Caco-2 (cell line): ENCODE measurements around the gene BPIFB2. TPM values are rescaled to one million over a fixed set of nuclear protein-coding genes. Genes with fewer than 3 reads are reported as not detected.
"Not testable (repeated sequence)": the region's sequence is repeated elsewhere in the genome, so short reads cannot be mapped to it uniquely, and the experiment has no call there.

Experiments used
- BruUV-seq: library from RNA; stranded (reverse); fragments of 400-500 nt; replicated peaks from 2 replicates; lab custom pipeline; 2021; lab: Mats Ljungman, UMichigan
- CTCF ChIA-PET: fragments of 300-600 bp; sonication (Branson Sonifier 250); formaldehyde crosslinking; loops from one replicate; lab custom pipeline; 2022; ENCODE audit warnings: antibody characterized with exemption; lab: Charles Lee
- POLR2A ChIA-PET: fragments of 300-600 bp; sonication (Branson Sonifier 250); formaldehyde crosslinking; loops from one replicate; lab custom pipeline; 2022; ENCODE audit warnings: antibody characterized with exemption; lab: Charles Lee
- DNase-seq, 2 experiments: peaks; one replicate each; pipeline versions ENCODE4 v3.0.0 to v3.0.0-alpha.2; 2020 to 2022
- H3K27me3 ChIP-seq: replicated peaks from 2 replicates; pipeline ENCODE4 v1.6.0; 2011; ENCODE audit warnings: low read length; ENCODE audit not compliant: control insufficient read depth, insufficient read depth
- H3K36me3 ChIP-seq: 2 replicates; pipeline ENCODE4 v1.5.1; 2011; ENCODE audit warnings: low read length; ENCODE audit not compliant: control insufficient read depth, insufficient read depth
- H3K4me1 ChIP-seq: fragments of 250-450 bp; sonication (Bioruptor Pico); 2 replicates; pipeline ENCODE4 v1.5.1; 2020; ENCODE audit warnings: mild to moderate bottlenecking
- H3K4me3 ChIP-seq: 2 replicates; pipeline ENCODE4 v1.5.1; 2011; ENCODE audit warnings: low read depth, mild to moderate bottlenecking, control low read depth, low read length
- H3K9me3 ChIP-seq: fragments of 250-450 bp; sonication (Bioruptor Pico); 2 replicates; pipeline ENCODE4 v1.5.1; 2020; ENCODE audit warnings: mild to moderate bottlenecking, moderate library complexity
- H3K27ac Mint-ChIP-seq: one replicate; pipeline ENCODE4 v1.8.0; 2022; ENCODE audit warnings: mixed read lengths; ENCODE audit not compliant: unreplicated experiment
- H3K27me3 Mint-ChIP-seq: one replicate; pipeline ENCODE4 v1.8.0; 2022; ENCODE audit warnings: mixed read lengths; ENCODE audit not compliant: insufficient read depth, unreplicated experiment
- H3K36me3 Mint-ChIP-seq: one replicate; pipeline ENCODE4 v1.8.0; 2022; ENCODE audit warnings: mild to moderate bottlenecking, mixed read lengths; ENCODE audit not compliant: insufficient read depth, unreplicated experiment
- H3K4me1 Mint-ChIP-seq: one replicate; pipeline ENCODE4 v1.8.0; 2022; ENCODE audit warnings: low read depth, mixed read lengths; ENCODE audit not compliant: unreplicated experiment
- H3K4me3 Mint-ChIP-seq: one replicate; pipeline ENCODE4 v1.8.0; 2022; ENCODE audit warnings: mild to moderate bottlenecking, moderate library complexity, mixed read lengths; ENCODE audit not compliant: unreplicated experiment
- H3K9me3 Mint-ChIP-seq: one replicate; pipeline ENCODE4 v1.8.0; 2022; ENCODE audit warnings: mixed read lengths; ENCODE audit not compliant: unreplicated experiment
- CTCF ChIP-seq, 2 experiments: fragments of 200-600 bp in 1 of 2; IDR thresholded peaks; 1 replicate in 1 of 2; 2 replicates in 1 of 2; pipeline versions ENCODE4 v1.5.1 to v1.8.0; 2011 to 2022; ENCODE audit warnings: antibody characterized with exemption in 1 of 2, control low read depth in 1 of 2, inconsistent platforms in 1 of 2, low read depth in 1 of 2, low read length in 1 of 2, mild to moderate bottlenecking in 1 of 2, moderate library complexity in 1 of 2; ENCODE audit not compliant: insufficient read depth in 1 of 2, severe bottlenecking in 1 of 2, unreplicated experiment in 1 of 2
- intact Hi-C: fragments of 100-400 bp; cut with micrococcal nuclease; formaldehyde crosslinking; loops from one replicate; pipeline ENCODE4 v1.10.0; 2022; ENCODE audit not compliant: unreplicated experiment
- total RNA-seq: library from RNA; stranded (reverse); gene quantifications from 2 replicates; pipeline ENCODE4 v1.2.3, GENCODE V29; 2022

BPIFB2 gene
- total RNA-seq, 1 experiment from 2014 or later = not detected

- ChIA-PET POLR2A (no interaction called here), CTCF (no interaction called here)
- Mint-ChIP-seq H3K27me3 (peaks cover 3% of the 10 kb centered on the region), H3K36me3 (no peaks in the 10 kb centered on the region), H3K9me3 (no peaks in the 10 kb centered on the region), H3K27ac (no peak overlapping the region), H3K4me1 (peaks cover 10% of the 10 kb centered on the region), H3K4me3 (no peak overlapping the region)
- peaks cover 7% of the 10 kb centered on the region; the same call in 1 of the 2 replicates for H3K9me3 ChIP-seq
- BruUV-seq = no TSS peak
- TF ChIP-seq CTCF (IDR thresholded peaks at IDR 0.05; ENCODE audit: insufficient read depth in 1 of 2, low read depth in 1 of 2, low read length in 1 of 2, severe bottlenecking in 1 of 2, unreplicated experiment in 1 of 2) = no peak
- no peak overlapping the region for H3K4me3 ChIP-seq
- H3K27me3 ChIP-seq = no peaks in the 10 kb centered on the region
- H3K36me3 ChIP-seq = no peaks in the 10 kb centered on the region
- H3K4me1 ChIP-seq = 0 out of 2 replicates have a peak, but pooled peaks cover 4% of the 10 kb centered on the region
- DNase-seq = no peak
- intact Hi-C loops = no loop called here
These were observed 35.8 kb upstream of the BPIFB2 start for GRCh38 chr20:32971703-32972161.

GRCh38 chr20:32972181-32973076, 35.1 kb upstream of the BPIFB2 start:
- Mint-ChIP-seq H3K36me3 (no peaks in the 10 kb centered on the region), H3K9me3 (no peaks in the 10 kb centered on the region), H3K4me1 (peaks cover 10% of the 10 kb centered on the region), H3K4me3 (no peak overlapping the region), H3K27ac (no peak overlapping the region), H3K27me3 (peaks cover 3% of the 10 kb centered on the region)
- Histone ChIP-seq H3K4me3 (no peak overlapping the region), H3K36me3 (no peaks in the 10 kb centered on the region), H3K9me3 (peaks cover 14% of the 10 kb centered on the region; the same call in 1 of the 2 replicates), H3K27me3 (no peaks in the 10 kb centered on the region), H3K4me1 (0 out of 2 replicates have a peak, but pooled peaks cover 4% of the 10 kb centered on the region)
- POLR2A ChIA-PET = no interaction called here
- CTCF ChIA-PET = no interaction called here
- DNase-seq = no peak
- intact Hi-C loops = no loop called here
- BruUV-seq = no TSS peak
- no peak for TF ChIP-seq CTCF (IDR thresholded peaks at IDR 0.05; ENCODE audit: insufficient read depth in 1 of 2, low read depth in 1 of 2, low read length in 1 of 2, severe bottlenecking in 1 of 2, unreplicated experiment in 1 of 2)

- Mint-ChIP-seq H3K9me3 (no peaks in the 10 kb centered on the region), H3K27me3 (peaks cover 3% of the 10 kb centered on the region), H3K27ac (no peak overlapping the region), H3K4me1 (peaks cover 10% of the 10 kb centered on the region), H3K36me3 (no peaks in the 10 kb centered on the region), H3K4me3 (no peak overlapping the region)
- BruUV-seq = no TSS peak
- intact Hi-C loops = no loop called here
- Histone ChIP-seq H3K27me3 (no peaks in the 10 kb centered on the region), H3K36me3 (no peaks in the 10 kb centered on the region), H3K4me3 (no peak overlapping the region), H3K4me1 (0 out of 2 replicates have a peak, but pooled peaks cover 4% of the 10 kb centered on the region), H3K9me3 (peaks cover 16% of the 10 kb centered on the region; the same call in 1 of the 2 replicates)
- CTCF ChIA-PET = interaction anchor here (1.3 kb wide), 1 partner anchor 28 kb away, joined by 4 read pairs; no protein-coding TSS in a partner anchor
- peak in 1 of 2 experiments; percentile 8 for DNase-seq
- no peak for TF ChIP-seq CTCF (IDR thresholded peaks at IDR 0.05; ENCODE audit: insufficient read depth in 1 of 2, low read depth in 1 of 2, low read length in 1 of 2, severe bottlenecking in 1 of 2, unreplicated experiment in 1 of 2)
- POLR2A ChIA-PET = no interaction called here
These were observed 34.3 kb upstream of the BPIFB2 start for GRCh38 chr20:32973077-32973717.

GRCh38 chr20:32974204-32975064, 33.1 kb upstream of the BPIFB2 start:
- peaks cover 16% of the 10 kb centered on the region; the same call in 1 of the 2 replicates for H3K9me3 ChIP-seq
- intact Hi-C loops, H3K4me1 ChIP-seq, H3K4me3 Mint-ChIP-seq, H3K36me3 Mint-ChIP-seq, H3K9me3 Mint-ChIP-seq, H3K4me1 Mint-ChIP-seq, POLR2A ChIA-PET, H3K4me3 ChIP-seq, BruUV-seq, H3K36me3 ChIP-seq, H3K27me3 Mint-ChIP-seq, H3K27me3 ChIP-seq, H3K27ac Mint-ChIP-seq: not testable (repeated sequence)
- CTCF ChIA-PET = interaction anchor here (1.3 kb wide), 1 partner anchor 29 kb away, joined by 4 read pairs; no protein-coding TSS in a partner anchor
- DNase-seq = peak in 1 of 2 experiments; percentile 29
